ENCODE results near the gene KLHDC4. TPM values are rescaled to one million over a fixed set of nuclear protein-coding genes. Genes with fewer than 3 reads are reported as not detected.

KLHDC4 gene
- 7.9 and 11.6 TPM in 2 replicates for total RNA-seq

DNA sequence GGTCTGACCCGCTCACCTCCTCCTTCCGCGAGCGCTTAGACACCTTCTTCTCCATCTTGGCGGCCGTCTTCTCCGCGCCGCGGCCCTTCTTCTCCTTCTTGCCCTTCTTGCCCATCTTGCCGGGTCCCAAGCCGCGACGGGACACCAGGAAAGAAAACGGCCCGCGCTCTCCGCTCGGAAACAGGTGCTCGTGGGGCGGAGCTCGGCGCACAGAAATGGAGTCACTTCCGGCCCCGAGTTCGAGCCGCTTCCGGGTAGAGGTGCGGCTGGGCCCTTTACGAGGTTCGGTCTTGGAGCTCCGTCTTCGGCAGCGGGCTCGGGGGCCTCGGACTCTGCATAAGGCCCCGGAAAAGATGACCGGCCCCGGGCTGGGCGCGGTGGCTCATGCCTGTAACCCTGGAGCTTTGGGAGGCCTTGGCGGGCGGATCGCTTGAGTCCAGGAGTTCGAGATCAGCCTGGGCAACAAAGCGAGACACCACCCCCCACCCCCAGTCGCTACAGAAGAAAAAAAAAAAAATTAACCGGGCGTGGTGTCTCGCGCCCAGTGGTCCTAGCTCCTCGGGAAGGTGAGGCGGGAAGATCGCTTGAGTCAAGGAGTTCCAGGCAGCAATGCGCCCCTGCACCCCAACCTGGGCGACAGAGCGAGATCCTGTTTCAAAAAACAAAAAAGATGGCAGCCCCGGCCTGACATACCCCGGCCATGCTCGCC, at the start of gene KLHDC4:
Gene KLHDC4 (minus strand): TSS at position 211 of the 709 bp plus-strand sequence. CDS start 96 bp downstream, at position 115.

Other genes with a start within 250 kb of the KLHDC4 start
- not detected in 2 replicates for gene JPH3, start 163.5 kb downstream of the KLHDC4 start, total RNA-seq
- 4.9 and 5.8 TPM in 2 replicates for gene SLC7A5, start 103.5 kb upstream of the KLHDC4 start, total RNA-seq
- not detected in 2 replicates for gene CA5A, start 170.5 kb upstream of the KLHDC4 start, total RNA-seq
- 12.9 and 15.0 TPM in 2 replicates for gene BANP, start 185.4 kb upstream of the KLHDC4 start, total RNA-seq

Measured in cardiac ventricle fibroblast (primary cell).